ENCODE data around the gene ORM2.
"Not testable (repeated sequence)": the region's sequence is repeated elsewhere in the genome, so short reads cannot be mapped to it uniquely, and the experiment has no call there.

The ORM2 gene

GRCh38 chr9:114329625-114330022, at the start of gene ORM2:
Gene ORM2, plus strand, starts transcription at chr9:114329869. Its CDS starts 36 bp downstream, at chr9:114329905.
- DNase-seq (ENCODE audit: low spot score) = not testable (repeated sequence)

GRCh38 chr9:114280636-114281472, 48.8 kb upstream of the ORM2 start:
- DNase-seq (ENCODE audit: low spot score) = no peak

- no peak for DNase-seq (ENCODE audit: low spot score)
Measured at GRCh38 chr9:114281473-114282103, 48.1 kb upstream of the ORM2 start.

GRCh38 chr9:114282104-114282485, 47.6 kb upstream of the ORM2 start:
- DNase-seq (ENCODE audit: low spot score) = no peak

GRCh38 chr9:114282507-114282906, 47.2 kb upstream of the ORM2 start:
- no peak for DNase-seq (ENCODE audit: low spot score)

- DNase-seq (ENCODE audit: low spot score) = no peak
Measured at GRCh38 chr9:114282926-114283325, 46.7 kb upstream of the ORM2 start.

- DNase-seq (ENCODE audit: low spot score) = no peak
Measured at GRCh38 chr9:114283551-114284111, 46.0 kb upstream of the ORM2 start.

GRCh38 chr9:114284316-114285060, 45.2 kb upstream of the ORM2 start:
- no peak for DNase-seq (ENCODE audit: low spot score)

- DNase-seq (ENCODE audit: low spot score) = peak; percentile 47
Measured at GRCh38 chr9:114285166-114285867, 44.4 kb upstream of the ORM2 start.

- no peak for DNase-seq (ENCODE audit: low spot score)
Measured at GRCh38 chr9:114286146-114286679, 43.5 kb upstream of the ORM2 start.

GRCh38 chr9:114287001-114287762, 42.5 kb upstream of the ORM2 start:
- DNase-seq (ENCODE audit: low spot score) = no peak

- DNase-seq (ENCODE audit: low spot score) = no peak
Measured at GRCh38 chr9:114287763-114288192, 41.9 kb upstream of the ORM2 start.

GRCh38 chr9:114288193-114289091, 41.2 kb upstream of the ORM2 start:
- no peak for DNase-seq (ENCODE audit: low spot score)

- DNase-seq (ENCODE audit: low spot score) = no peak
Measured at GRCh38 chr9:114289106-114289505, 40.6 kb upstream of the ORM2 start.

GRCh38 chr9:114289571-114290481, 39.8 kb upstream of the ORM2 start:
- DNase-seq (ENCODE audit: low spot score) = no peak

GRCh38 chr9:114290561-114290986, 39.1 kb upstream of the ORM2 start:
- no peak for DNase-seq (ENCODE audit: low spot score)

GRCh38 chr9:114291064-114291474, 38.6 kb upstream of the ORM2 start:
- peak; percentile 72 for DNase-seq (ENCODE audit: low spot score)

- no peak for DNase-seq (ENCODE audit: low spot score)
Measured at GRCh38 chr9:114291886-114292590, 37.6 kb upstream of the ORM2 start.
